Liver (tissue), 9 donors: ENCODE results near the gene NUDCD2. TPM values are rescaled to one million over a fixed set of nuclear protein-coding genes. Genes with fewer than 3 reads are reported as not detected.

ENCODE experiments used
- DNase-seq: peaks from one replicate; pipeline ENCODE4 v3.0.0-alpha.2; 2017; ENCODE audit warnings: low spot score
- H3K27ac ChIP-seq, 2 donors: one replicate each; pipeline ENCODE4 v1.7.0; 2013; ENCODE audit warnings: inconsistent platforms in 2 of 2, low read length in 2 of 2, control low read depth in 1 of 2, low read depth in 1 of 2, mild to moderate bottlenecking in 1 of 2
- H3K27me3 ChIP-seq, 4 donors: one replicate each; pipeline versions ENCODE4 v1.6.1 to v1.7.0; 2013; ENCODE audit warnings: low read length in 3 of 4, inconsistent platforms in 1 of 4, mild to moderate bottlenecking in 1 of 4, moderate library complexity in 1 of 4; ENCODE audit not compliant: control insufficient read depth in 4 of 4, insufficient read depth in 4 of 4
- H3K36me3 ChIP-seq, 4 donors: one replicate each; pipeline versions ENCODE4 v1.6.1 to v1.7.0; 2013; ENCODE audit warnings: low read length in 3 of 4, mild to moderate bottlenecking in 3 of 4, low read depth in 1 of 4, moderate library complexity in 1 of 4; ENCODE audit not compliant: control insufficient read depth in 4 of 4, insufficient read depth in 3 of 4
- H3K4me1 ChIP-seq, 4 donors: one replicate each; pipeline versions ENCODE4 v1.6.1 to v1.7.0; 2013; ENCODE audit warnings: low read length in 3 of 4, mild to moderate bottlenecking in 3 of 4, moderate library complexity in 1 of 4; ENCODE audit not compliant: control insufficient read depth in 4 of 4, insufficient read depth in 4 of 4
- H3K4me3 ChIP-seq, 3 donors: one replicate each; pipeline versions ENCODE4 v1.6.1 to v1.7.0; 2013; ENCODE audit warnings: low read length in 3 of 3, control low read depth in 1 of 3, low read depth in 1 of 3, mild to moderate bottlenecking in 1 of 3
- H3K9ac ChIP-seq, 2 donors: one replicate each; pipeline ENCODE4 v1.7.0; 2013; ENCODE audit warnings: low read length in 2 of 2, mild to moderate bottlenecking in 2 of 2, moderate library complexity in 2 of 2, control low read depth in 1 of 2, low read depth in 1 of 2
- H3K9me3 ChIP-seq, 4 donors: one replicate each; pipeline versions ENCODE4 v1.6.1 to v1.7.0; 2013; ENCODE audit warnings: low read length in 3 of 4; ENCODE audit not compliant: control insufficient read depth in 4 of 4
- ATF3 ChIP-seq: IDR thresholded peaks from 2 replicates; pipeline ENCODE4 v1.6.1; 2016; ENCODE audit warnings: antibody characterized with exemption
- CTCF ChIP-seq: fragments of 150-350 bp; IDR thresholded peaks from 2 replicates; pipeline ENCODE4 v1.5.1; 2017; ENCODE audit warnings: improper control_type of control experiment, low read depth, low read length; ENCODE audit not compliant: missing input control
- EGR1 ChIP-seq, 2 donors: IDR thresholded peaks; 2 replicates each; pipeline ENCODE4 v1.6.1; 2016 to 2018; ENCODE audit warnings: antibody characterized with exemption in 2 of 2, low read depth in 2 of 2
- FOXA1 ChIP-seq: IDR thresholded peaks from 2 replicates; pipeline ENCODE4 v1.6.1; 2016; ENCODE audit warnings: antibody characterized with exemption
- FOXA2 ChIP-seq: IDR thresholded peaks from 2 replicates; pipeline ENCODE4 v1.6.1; 2016; ENCODE audit warnings: antibody characterized with exemption
- GABPA ChIP-seq, 2 donors: IDR thresholded peaks in 1 of 2; conservative IDR thresholded peaks in 1 of 2; 2 replicates each; pipeline ENCODE4 v1.6.1; 2016; ENCODE audit warnings: antibody characterized with exemption in 2 of 2, mild to moderate bottlenecking in 1 of 2, moderate library complexity in 1 of 2
- HNF4A ChIP-seq, 2 donors: conservative IDR thresholded peaks; 2 replicates each; pipeline ENCODE4 v1.6.1; 2016; ENCODE audit warnings: antibody characterized with exemption in 2 of 2, mild to moderate bottlenecking in 2 of 2
- HNF4G ChIP-seq: IDR thresholded peaks from 2 replicates; pipeline ENCODE4 v1.6.1; 2016; ENCODE audit warnings: antibody characterized with exemption
- JUND ChIP-seq, 2 donors: IDR thresholded peaks; 2 replicates each; pipeline ENCODE4 v1.6.1; 2016; ENCODE audit warnings: antibody characterized with exemption in 2 of 2
- MAX ChIP-seq: IDR thresholded peaks from 2 replicates; pipeline ENCODE4 v1.6.1; 2016; ENCODE audit warnings: antibody characterized with exemption
- NR2F2 ChIP-seq: IDR thresholded peaks from 2 replicates; pipeline ENCODE4 v1.6.1; 2016; ENCODE audit warnings: antibody characterized with exemption
- RAD21 ChIP-seq, 2 donors: IDR thresholded peaks; 2 replicates each; pipeline ENCODE4 v1.6.1; 2016; ENCODE audit warnings: antibody characterized with exemption in 2 of 2, mild to moderate bottlenecking in 2 of 2
- REST ChIP-seq: IDR thresholded peaks from 2 replicates; pipeline ENCODE4 v1.6.1; 2016; ENCODE audit warnings: antibody characterized with exemption, mild to moderate bottlenecking
- RXRA ChIP-seq, 2 donors: IDR thresholded peaks; 2 replicates each; pipeline ENCODE4 v1.6.1; 2017 to 2018; ENCODE audit warnings: antibody characterized with exemption in 2 of 2, mild to moderate bottlenecking in 1 of 2
- SP1 ChIP-seq: IDR thresholded peaks from 2 replicates; pipeline ENCODE4 v1.6.1; 2018; ENCODE audit warnings: antibody characterized with exemption, mild to moderate bottlenecking
- TAF1 ChIP-seq: conservative IDR thresholded peaks from 2 replicates; pipeline ENCODE4 v1.6.1; 2016; ENCODE audit warnings: antibody characterized with exemption, mild to moderate bottlenecking
- YY1 ChIP-seq: IDR thresholded peaks from 2 replicates; pipeline ENCODE4 v1.6.1; 2016; ENCODE audit warnings: antibody characterized with exemption, mild to moderate bottlenecking
- ZBTB33 ChIP-seq: IDR thresholded peaks from 2 replicates; pipeline ENCODE4 v1.6.1; 2016; ENCODE audit warnings: antibody characterized with exemption
- WGBS: extraction: QIAGEN DNeasy Blood & Tissue Kit; methylation state at CpG from one replicate; pipeline ENCODE4 v1.1.7; 2013; 5-methylcytosine and 5-hydroxymethylcytosine counted together
- polyA plus RNA-seq, 2 donors: library from polyadenylated mRNA; stranded (reverse) in 1 of 2; unstranded in 1 of 2; fragments of 200-250 nt in 1 of 2; fragments of >200 nt in 1 of 2; fragmentation: Nextera tagmentation in 1 of 2; extraction: Ambion mirVana in 1 of 2; gene quantifications; one replicate each; pipeline versions ENCODE4 v1.2.1 to v1.2.3, GENCODE V29; 2013 to 2015
- total RNA-seq, 2 donors: library from RNA; depleted of rRNA; stranded (reverse); fragments of >200 nt; gene quantifications; one replicate each; pipeline ENCODE4 v1.2.3, GENCODE V29; 2014
- donor health status: healthy.
- donor health status: healthy.
- donor health status: healthy.
- donor health status: healthy.
- donor health status: healthy.

NUDCD2 gene
- total and polyA plus RNA-seq, 4 donors: 1.8 to 32.0 (median 4.3) TPM

- Histone ChIP-seq H3K9ac (peak overlapping the region; percentile 24 to 62), H3K4me3 (peak overlapping the region in 1 of 3 donors; percentile 1), H3K27me3 (no peaks in the 10 kb centered on the region), H3K27ac (peak overlapping the region; percentile 63 to 75), H3K4me1 (peaks cover 7 to 51% (median 42%) of the 10 kb centered on the region in 4 donors), H3K36me3 (peaks cover 0 to 9% (median 6%) of the 10 kb centered on the region in 4 donors), H3K9me3 (no peaks in the 10 kb centered on the region)
- TF ChIP-seq FOXA2 (no peak), GABPA (IDR thresholded peaks at IDR 0.05 in 1 of 2, conservative IDR thresholded peaks at IDR 0.05 in 1 of 2) (no peak), FOXA1 (no peak), CTCF (no peak), NR2F2 (no peak), RXRA (IDR thresholded peaks at IDR 0.05) (no peak), REST (no peak), YY1 (no peak), HNF4G (no peak), MAX (no peak), ZBTB33 (no peak), ATF3 (no peak), SP1 (no peak), JUND (IDR thresholded peaks at IDR 0.05) (no peak), EGR1 (IDR thresholded peaks at IDR 0.05; ENCODE audit: low read depth in 2 of 2) (no peak), HNF4A (conservative IDR thresholded peaks at IDR 0.05) (no peak), RAD21 (IDR thresholded peaks at IDR 0.05) (no peak), TAF1 (no peak)
- DNase-seq: no peak
- WGBS: 24% methylated on average over 5 of the region's 5 CpGs
Observed at GRCh38 chr5:163508753-163509152, 48.9 kb upstream of the NUDCD2 start.
